Panc1 (cell line): ENCODE data around the gene SLC8A1. TPM values are rescaled to one million over a fixed set of nuclear protein-coding genes. Genes with fewer than 3 reads are reported as not detected.

Experiments used
- ATAC-seq: fragments of 200-7000 bp; cut with Tn5 transposase; 2 replicates; pipeline ENCODE4 v1.9.1; 2020; ENCODE audit warnings: mild to moderate bottlenecking, moderate library complexity
- BruUV-seq: library from RNA; stranded (reverse); fragments of 400-500 nt; replicated peaks from 2 replicates; lab custom pipeline; 2021; lab: Mats Ljungman, UMichigan
- CTCF ChIA-PET: fragments of 300-600 bp; sonication (Branson Sonifier 250); formaldehyde crosslinking; loops from one replicate; lab custom pipeline; 2022; ENCODE audit warnings: antibody characterized with exemption; lab: Charles Lee
- POLR2A ChIA-PET: fragments of 300-600 bp; sonication (Branson Sonifier 250); formaldehyde crosslinking; loops from one replicate; lab custom pipeline; 2022; ENCODE audit warnings: antibody characterized with exemption; lab: Charles Lee
- DNase-seq: peaks from one replicate; pipeline ENCODE4 v3.0.0-alpha.2; 2010; ENCODE audit warnings: low read depth, low spot score
- H3K27ac ChIP-seq: 2 replicates; pipeline ENCODE4 v1.5.1; 2011; ENCODE audit warnings: mild to moderate bottlenecking, low read length, inconsistent platforms
- H3K27me3 ChIP-seq: fragments of 200-500 bp; sonication (Bioruptor generic); 2 replicates; pipeline ENCODE4 v1.6.0; 2014; ENCODE audit warnings: low read length, inconsistent platforms; ENCODE audit not compliant: control insufficient read depth, insufficient read depth
- H3K36me3 ChIP-seq: fragments of 200-500 bp; sonication (Bioruptor generic); 2 replicates; pipeline ENCODE4 v1.5.1; 2014; ENCODE audit warnings: inconsistent platforms, mild to moderate bottlenecking, low read length, moderate library complexity; ENCODE audit not compliant: control insufficient read depth, insufficient read depth
- H3K4me1 ChIP-seq: 2 replicates; pipeline ENCODE4 v1.5.1; 2011; ENCODE audit warnings: inconsistent platforms, mild to moderate bottlenecking, low read length, moderate library complexity; ENCODE audit not compliant: control insufficient read depth, insufficient read depth
- H3K4me3 ChIP-seq, 2 experiments: 2 replicates each; pipeline ENCODE4 v1.5.1; 2011 to 2012; ENCODE audit warnings: low read depth in 2 of 2, low read length in 2 of 2, mild to moderate bottlenecking in 2 of 2, inconsistent platforms in 1 of 2, moderate library complexity in 1 of 2
- H3K9me3 ChIP-seq: fragments of 200-500 bp; sonication (Bioruptor generic); 2 replicates; pipeline ENCODE4 v1.5.1; 2014; ENCODE audit warnings: low read depth, mild to moderate bottlenecking, inconsistent platforms, low read length, moderate library complexity; ENCODE audit not compliant: control insufficient read depth, insufficient read depth
- POLR2AphosphoS5 ChIP-seq: IDR thresholded peaks from 2 replicates; pipeline ENCODE4 v1.6.1; 2012; ENCODE audit warnings: mild to moderate bottlenecking, low read depth, low read length, moderate library complexity
- SIN3A ChIP-seq: IDR thresholded peaks from 2 replicates; pipeline ENCODE4 v1.6.1; 2012; ENCODE audit warnings: low read depth, mild to moderate bottlenecking, low read length, moderate library complexity, borderline replicate concordance; ENCODE audit not compliant: insufficient read depth
- TCF7L2 ChIP-seq: IDR thresholded peaks from 2 replicates; pipeline ENCODE4 v1.6.1; 2011; ENCODE audit warnings: mild to moderate bottlenecking, low read depth, low read length, inconsistent platforms
- in situ Hi-C: cut with HindIII; loops from 2 replicates; pipeline ENCODE4 v1.10.0; 2016; ENCODE audit warnings: low sequenced_read_pairs, low pct_unique_long_range_greater_than_20kb
- intact Hi-C: fragments of 100-400 bp; cut with micrococcal nuclease; formaldehyde crosslinking; loops from one replicate; pipeline ENCODE4 v1.10.0; 2022; ENCODE audit not compliant: unreplicated experiment
- total RNA-seq: library from RNA; stranded (reverse); gene quantifications from one replicate; pipeline ENCODE4 v1.2.1, GENCODE V29; 2021; ENCODE audit not compliant: unreplicated experiment
- TF ChIP-seq, protein P1 (sequence below), 2 experiments: IDR thresholded peaks; 2 replicates each; pipeline ENCODE4 v1.6.1; 2011 to 2012; ENCODE audit warnings: low read depth in 2 of 2, control low read depth in 1 of 2, low read length in 1 of 2, mild to moderate bottlenecking in 1 of 2, moderate library complexity in 1 of 2; ENCODE audit not compliant: insufficient read depth in 1 of 2
- TF ChIP-seq, protein P2 (sequence below): fragments of 450-650 bp; IDR thresholded peaks from 2 replicates; pipeline ENCODE4 v1.5.1; 2017; ENCODE audit warnings: mild to moderate bottlenecking

The SLC8A1 gene
- total RNA-seq, 1 experiment from 2014 or later, result 0.59 TPM

DNA sequence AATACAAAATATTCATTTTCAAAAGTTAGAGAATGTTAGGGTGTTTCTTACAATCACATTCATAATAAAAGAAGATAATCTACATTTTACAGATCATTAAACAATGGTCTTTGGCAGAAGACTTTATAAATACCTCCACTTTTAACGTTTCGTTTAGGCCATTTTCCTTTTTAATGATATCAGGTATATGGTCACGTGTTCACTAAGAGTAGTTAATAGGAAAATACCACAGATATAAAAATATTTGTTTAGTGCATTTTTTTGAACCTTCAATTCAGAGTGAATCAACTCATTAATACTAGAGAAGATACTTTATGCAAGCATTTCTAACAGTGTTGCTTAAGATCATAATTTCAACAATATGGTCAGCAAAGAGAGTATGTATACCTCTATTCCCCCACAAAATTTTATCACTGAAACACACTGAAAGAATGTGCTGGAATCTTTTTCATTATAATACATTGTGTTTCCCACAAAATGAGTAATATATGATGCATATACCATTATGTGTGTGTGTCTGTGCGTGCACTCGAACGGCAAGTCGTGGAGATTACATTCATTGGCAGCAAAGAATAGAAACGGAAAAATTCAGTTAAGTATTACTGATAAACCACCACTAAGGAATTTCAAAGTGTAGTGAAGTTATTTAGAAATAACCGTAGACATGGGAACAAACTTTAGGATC lies 353.0 kb downstream of the SLC8A1 start:
- no peak for DNase-seq
- Histone ChIP-seq H3K9me3 (no peaks in the 10 kb centered on the region), H3K27ac (no peak overlapping the region), H3K36me3 (no peaks in the 10 kb centered on the region), H3K27me3 (no peaks in the 10 kb centered on the region), H3K4me1 (no peaks in the 10 kb centered on the region), H3K4me3 (no peak overlapping the region)
- in situ Hi-C loops, result no loop called here
- BruUV-seq, result no TSS peak
- CTCF ChIA-PET, result no interaction called here
- TF ChIP-seq, protein P1, sequence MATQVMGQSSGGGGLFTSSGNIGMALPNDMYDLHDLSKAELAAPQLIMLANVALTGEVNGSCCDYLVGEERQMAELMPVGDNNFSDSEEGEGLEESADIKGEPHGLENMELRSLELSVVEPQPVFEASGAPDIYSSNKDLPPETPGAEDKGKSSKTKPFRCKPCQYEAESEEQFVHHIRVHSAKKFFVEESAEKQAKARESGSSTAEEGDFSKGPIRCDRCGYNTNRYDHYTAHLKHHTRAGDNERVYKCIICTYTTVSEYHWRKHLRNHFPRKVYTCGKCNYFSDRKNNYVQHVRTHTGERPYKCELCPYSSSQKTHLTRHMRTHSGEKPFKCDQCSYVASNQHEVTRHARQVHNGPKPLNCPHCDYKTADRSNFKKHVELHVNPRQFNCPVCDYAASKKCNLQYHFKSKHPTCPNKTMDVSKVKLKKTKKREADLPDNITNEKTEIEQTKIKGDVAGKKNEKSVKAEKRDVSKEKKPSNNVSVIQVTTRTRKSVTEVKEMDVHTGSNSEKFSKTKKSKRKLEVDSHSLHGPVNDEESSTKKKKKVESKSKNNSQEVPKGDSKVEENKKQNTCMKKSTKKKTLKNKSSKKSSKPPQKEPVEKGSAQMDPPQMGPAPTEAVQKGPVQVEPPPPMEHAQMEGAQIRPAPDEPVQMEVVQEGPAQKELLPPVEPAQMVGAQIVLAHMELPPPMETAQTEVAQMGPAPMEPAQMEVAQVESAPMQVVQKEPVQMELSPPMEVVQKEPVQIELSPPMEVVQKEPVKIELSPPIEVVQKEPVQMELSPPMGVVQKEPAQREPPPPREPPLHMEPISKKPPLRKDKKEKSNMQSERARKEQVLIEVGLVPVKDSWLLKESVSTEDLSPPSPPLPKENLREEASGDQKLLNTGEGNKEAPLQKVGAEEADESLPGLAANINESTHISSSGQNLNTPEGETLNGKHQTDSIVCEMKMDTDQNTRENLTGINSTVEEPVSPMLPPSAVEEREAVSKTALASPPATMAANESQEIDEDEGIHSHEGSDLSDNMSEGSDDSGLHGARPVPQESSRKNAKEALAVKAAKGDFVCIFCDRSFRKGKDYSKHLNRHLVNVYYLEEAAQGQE (IDR thresholded peaks at IDR 0.05; ENCODE audit: insufficient read depth in 1 of 2, low read depth in 2 of 2, low read length in 1 of 2), result no peak
- TF ChIP-seq SIN3A (no peak), TCF7L2 (no peak), POLR2AphosphoS5 (no peak)
- TF ChIP-seq, protein P2, sequence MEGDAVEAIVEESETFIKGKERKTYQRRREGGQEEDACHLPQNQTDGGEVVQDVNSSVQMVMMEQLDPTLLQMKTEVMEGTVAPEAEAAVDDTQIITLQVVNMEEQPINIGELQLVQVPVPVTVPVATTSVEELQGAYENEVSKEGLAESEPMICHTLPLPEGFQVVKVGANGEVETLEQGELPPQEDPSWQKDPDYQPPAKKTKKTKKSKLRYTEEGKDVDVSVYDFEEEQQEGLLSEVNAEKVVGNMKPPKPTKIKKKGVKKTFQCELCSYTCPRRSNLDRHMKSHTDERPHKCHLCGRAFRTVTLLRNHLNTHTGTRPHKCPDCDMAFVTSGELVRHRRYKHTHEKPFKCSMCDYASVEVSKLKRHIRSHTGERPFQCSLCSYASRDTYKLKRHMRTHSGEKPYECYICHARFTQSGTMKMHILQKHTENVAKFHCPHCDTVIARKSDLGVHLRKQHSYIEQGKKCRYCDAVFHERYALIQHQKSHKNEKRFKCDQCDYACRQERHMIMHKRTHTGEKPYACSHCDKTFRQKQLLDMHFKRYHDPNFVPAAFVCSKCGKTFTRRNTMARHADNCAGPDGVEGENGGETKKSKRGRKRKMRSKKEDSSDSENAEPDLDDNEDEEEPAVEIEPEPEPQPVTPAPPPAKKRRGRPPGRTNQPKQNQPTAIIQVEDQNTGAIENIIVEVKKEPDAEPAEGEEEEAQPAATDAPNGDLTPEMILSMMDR, result no peak
- intact Hi-C loops, result no loop called here
- POLR2A ChIA-PET, result no interaction called here
- ATAC-seq, result no peak

DNA sequence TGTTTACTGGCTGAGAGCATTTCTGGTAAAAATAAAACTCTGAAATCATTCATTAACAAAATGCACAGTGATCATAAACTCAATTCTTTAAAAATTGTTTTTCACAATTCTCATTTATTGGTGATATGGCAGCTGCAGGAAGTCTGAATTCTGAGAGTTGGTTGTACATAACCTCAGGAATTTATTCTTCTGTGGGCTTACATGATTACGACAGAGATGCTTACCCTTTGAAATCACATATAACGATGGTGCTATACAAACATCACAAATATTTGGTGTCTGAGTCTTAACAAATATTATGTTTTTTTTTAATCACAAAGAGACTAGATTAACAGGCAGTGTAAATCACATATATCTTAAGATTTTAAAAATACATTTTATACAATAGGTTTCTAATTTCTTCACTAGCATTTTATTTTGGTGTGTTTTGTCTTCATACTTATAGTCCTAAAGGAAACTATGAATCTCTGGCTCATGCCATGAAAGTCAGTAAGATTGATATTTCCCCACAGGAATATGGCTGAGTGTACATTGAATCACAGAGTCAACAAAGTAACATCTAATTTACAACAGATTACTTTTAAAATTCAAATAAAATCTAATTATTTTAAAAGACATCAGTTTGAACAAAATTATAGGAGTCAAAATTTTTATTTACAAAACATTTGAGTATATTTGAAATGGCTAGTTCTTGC lies 354.1 kb downstream of the SLC8A1 start:
- Histone ChIP-seq H3K4me1 (no peaks in the 10 kb centered on the region), H3K4me3 (no peak overlapping the region), H3K36me3 (no peaks in the 10 kb centered on the region), H3K9me3 (no peaks in the 10 kb centered on the region), H3K27ac (no peak overlapping the region), H3K27me3 (no peaks in the 10 kb centered on the region)
- peak; percentile 33 for DNase-seq
- BruUV-seq, result no TSS peak
- POLR2A ChIA-PET, result no interaction called here
- CTCF ChIA-PET, result no interaction called here
- ATAC-seq, result no peak
- in situ Hi-C loops (no loop called here), intact Hi-C loops (no loop called here)
- TF ChIP-seq, protein P1 (IDR thresholded peaks at IDR 0.05; ENCODE audit: insufficient read depth in 1 of 2, low read depth in 2 of 2, low read length in 1 of 2), result no peak
- no peak for TF ChIP-seq TCF7L2
- TF ChIP-seq, protein P2, result no peak
- no peak for TF ChIP-seq POLR2AphosphoS5
- TF ChIP-seq SIN3A, result no peak
